Measurements from ENCODE around the gene RABGAP1L. TPM values are rescaled to one million over a fixed set of nuclear protein-coding genes. Genes with fewer than 3 reads are reported as not detected.

Gene RABGAP1L
- total RNA-seq, 1 experiment from 2014 or later: 29.3 TPM

GRCh38 chr1:174428033-174428432 lies 268.7 kb downstream of the RABGAP1L start:
- no peaks in the 10 kb centered on the region for H3K79me2 ChIP-seq (ENCODE audit: insufficient read depth, low read length)
- H2AFZ ChIP-seq (ENCODE audit: low read depth, low read length, poor library complexity, severe bottlenecking): no peak overlapping the region
- no peaks in the 10 kb centered on the region for H3K27me3 ChIP-seq (ENCODE audit: insufficient read depth, low read length)
- H4K20me1 ChIP-seq (ENCODE audit: insufficient read depth): no peaks in the 10 kb centered on the region
- intact Hi-C loops (cut with micrococcal nuclease): no loop called here
- no peaks in the 10 kb centered on the region for H3K9me2 ChIP-seq (ENCODE audit: insufficient read depth)
- no peak overlapping the region for H3K4me3 ChIP-seq (replicated peaks in 1 of 2; ENCODE audit: low read depth in 1 of 2, low read length in 2 of 2)
- ChIA-PET RAD21 (ENCODE audit: low non-redundant PET in 1 of 2, low total read pairs in 2 of 2, uncharacterized antibody in 2 of 2, unreplicated experiment in 2 of 2) (no interaction called here), CTCF (no interaction called here), POLR2A (no interaction called here)
- DNase-seq (ENCODE audit: low read depth, low spot score) (no peak), ATAC-seq (no peak)
- no peak overlapping the region for H3K9ac ChIP-seq (ENCODE audit: low read length)
- H3K36me3 ChIP-seq (ENCODE audit: control insufficient read depth in 1 of 2, insufficient read depth in 2 of 2, low read length in 2 of 2): no peaks in the 10 kb centered on the region
- H3K4me1 ChIP-seq (ENCODE audit: control insufficient read depth in 1 of 2, insufficient read depth in 2 of 2, low read length in 2 of 2): no peaks in the 10 kb centered on the region
- BruUV-seq (replicated peaks): no TSS peak
- H3K27ac ChIP-seq (ENCODE audit: low read depth, low read length): no peak overlapping the region
- no peak for TF ChIP-seq JUND (IDR thresholded peaks at IDR 0.05)
- TF ChIP-seq YY1 (IDR thresholded peaks at IDR 0.05; ENCODE audit: extremely low read depth, insufficient replicate concordance, low read depth, low read length): no peak
- TF ChIP-seq POLR2A (IDR thresholded peaks at IDR 0.05; ENCODE audit: borderline replicate concordance, extremely low read depth, insufficient read depth, insufficient read length): no peak
- TF ChIP-seq, protein P1, sequence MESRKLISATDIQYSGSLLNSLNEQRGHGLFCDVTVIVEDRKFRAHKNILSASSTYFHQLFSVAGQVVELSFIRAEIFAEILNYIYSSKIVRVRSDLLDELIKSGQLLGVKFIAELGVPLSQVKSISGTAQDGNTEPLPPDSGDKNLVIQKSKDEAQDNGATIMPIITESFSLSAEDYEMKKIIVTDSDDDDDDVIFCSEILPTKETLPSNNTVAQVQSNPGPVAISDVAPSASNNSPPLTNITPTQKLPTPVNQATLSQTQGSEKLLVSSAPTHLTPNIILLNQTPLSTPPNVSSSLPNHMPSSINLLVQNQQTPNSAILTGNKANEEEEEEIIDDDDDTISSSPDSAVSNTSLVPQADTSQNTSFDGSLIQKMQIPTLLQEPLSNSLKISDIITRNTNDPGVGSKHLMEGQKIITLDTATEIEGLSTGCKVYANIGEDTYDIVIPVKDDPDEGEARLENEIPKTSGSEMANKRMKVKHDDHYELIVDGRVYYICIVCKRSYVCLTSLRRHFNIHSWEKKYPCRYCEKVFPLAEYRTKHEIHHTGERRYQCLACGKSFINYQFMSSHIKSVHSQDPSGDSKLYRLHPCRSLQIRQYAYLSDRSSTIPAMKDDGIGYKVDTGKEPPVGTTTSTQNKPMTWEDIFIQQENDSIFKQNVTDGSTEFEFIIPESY (IDR thresholded peaks at IDR 0.05; ENCODE audit: extremely low read depth, insufficient replicate concordance, low read length): no peak
- TF ChIP-seq SP1 (IDR thresholded peaks at IDR 0.05; ENCODE audit: low read depth): no peak
- no peak for TF ChIP-seq ZFX (IDR thresholded peaks at IDR 0.05)
- TF ChIP-seq FOSL1 (IDR thresholded peaks at IDR 0.05; ENCODE audit: low read depth): no peak
- no peak for TF ChIP-seq POLR2AphosphoS5 (IDR thresholded peaks at IDR 0.05; ENCODE audit: low read depth, low read length)
- TF ChIP-seq ELF1 (IDR thresholded peaks at IDR 0.05; ENCODE audit: borderline replicate concordance, low read depth): no peak
- no peak for TF ChIP-seq ZNF274 (IDR thresholded peaks at IDR 0.05; ENCODE audit: low read depth, low read length)
- TF ChIP-seq, protein P2, sequence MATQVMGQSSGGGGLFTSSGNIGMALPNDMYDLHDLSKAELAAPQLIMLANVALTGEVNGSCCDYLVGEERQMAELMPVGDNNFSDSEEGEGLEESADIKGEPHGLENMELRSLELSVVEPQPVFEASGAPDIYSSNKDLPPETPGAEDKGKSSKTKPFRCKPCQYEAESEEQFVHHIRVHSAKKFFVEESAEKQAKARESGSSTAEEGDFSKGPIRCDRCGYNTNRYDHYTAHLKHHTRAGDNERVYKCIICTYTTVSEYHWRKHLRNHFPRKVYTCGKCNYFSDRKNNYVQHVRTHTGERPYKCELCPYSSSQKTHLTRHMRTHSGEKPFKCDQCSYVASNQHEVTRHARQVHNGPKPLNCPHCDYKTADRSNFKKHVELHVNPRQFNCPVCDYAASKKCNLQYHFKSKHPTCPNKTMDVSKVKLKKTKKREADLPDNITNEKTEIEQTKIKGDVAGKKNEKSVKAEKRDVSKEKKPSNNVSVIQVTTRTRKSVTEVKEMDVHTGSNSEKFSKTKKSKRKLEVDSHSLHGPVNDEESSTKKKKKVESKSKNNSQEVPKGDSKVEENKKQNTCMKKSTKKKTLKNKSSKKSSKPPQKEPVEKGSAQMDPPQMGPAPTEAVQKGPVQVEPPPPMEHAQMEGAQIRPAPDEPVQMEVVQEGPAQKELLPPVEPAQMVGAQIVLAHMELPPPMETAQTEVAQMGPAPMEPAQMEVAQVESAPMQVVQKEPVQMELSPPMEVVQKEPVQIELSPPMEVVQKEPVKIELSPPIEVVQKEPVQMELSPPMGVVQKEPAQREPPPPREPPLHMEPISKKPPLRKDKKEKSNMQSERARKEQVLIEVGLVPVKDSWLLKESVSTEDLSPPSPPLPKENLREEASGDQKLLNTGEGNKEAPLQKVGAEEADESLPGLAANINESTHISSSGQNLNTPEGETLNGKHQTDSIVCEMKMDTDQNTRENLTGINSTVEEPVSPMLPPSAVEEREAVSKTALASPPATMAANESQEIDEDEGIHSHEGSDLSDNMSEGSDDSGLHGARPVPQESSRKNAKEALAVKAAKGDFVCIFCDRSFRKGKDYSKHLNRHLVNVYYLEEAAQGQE (IDR thresholded peaks at IDR 0.05; ENCODE audit: low read depth): no peak
- TF ChIP-seq CBX3 (IDR thresholded peaks at IDR 0.05; ENCODE audit: low read depth): no peak
- TF ChIP-seq SIN3A (IDR thresholded peaks at IDR 0.05; ENCODE audit: low read depth): no peak
- TF ChIP-seq, protein P3, sequence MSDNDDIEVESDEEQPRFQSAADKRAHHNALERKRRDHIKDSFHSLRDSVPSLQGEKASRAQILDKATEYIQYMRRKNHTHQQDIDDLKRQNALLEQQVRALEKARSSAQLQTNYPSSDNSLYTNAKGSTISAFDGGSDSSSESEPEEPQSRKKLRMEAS (IDR thresholded peaks at IDR 0.05): no peak
- TF ChIP-seq CTCF (IDR thresholded peaks at IDR 0.05 in 2 of 3, conservative IDR thresholded peaks at IDR 0.05 in 1 of 3; ENCODE audit: borderline replicate concordance in 1 of 3, insufficient read depth in 1 of 3, low read depth in 2 of 3, low read length in 2 of 3): no peak
- TF ChIP-seq CEBPB (IDR thresholded peaks at IDR 0.05; ENCODE audit: low read depth): no peak
- TF ChIP-seq EZH2 (IDR thresholded peaks at IDR 0.05): no peak
- TF ChIP-seq ATF3 (IDR thresholded peaks at IDR 0.05): no peak
- TF ChIP-seq SRF (IDR thresholded peaks at IDR 0.05; ENCODE audit: low read depth): no peak
- no peaks in the 10 kb centered on the region for H3K9me3 ChIP-seq (ENCODE audit: control insufficient read depth in 1 of 2, insufficient read depth in 1 of 2, low read depth in 1 of 2, low read length in 2 of 2)
- H3K4me2 ChIP-seq (ENCODE audit: low read length): no peak overlapping the region

Measured in HCT116 (cell line).